Lung (tissue), 12 donors: ENCODE measurements around the gene CDKN2A. TPM values are rescaled to one million over a fixed set of nuclear protein-coding genes. Genes with fewer than 3 reads are reported as not detected.

Experiments
- ATAC-seq: fragments of 200-7000 bp; cut with Tn5 transposase; one replicate; pipeline ENCODE4 v1.9.1; 2020; ENCODE audit warnings: moderate number of reproducible peaks; ENCODE audit not compliant: insufficient read depth, low FRiP score
- DNase-seq, 3 donors: peaks; one replicate each; pipeline ENCODE4 v3.0.0-alpha.2; 2013 to 2017
- H3K27ac ChIP-seq, 2 donors: one replicate each; pipeline ENCODE4 v1.5.1; 2013; ENCODE audit warnings: mild to moderate bottlenecking in 2 of 2, moderate library complexity in 2 of 2, control low read depth in 1 of 2, inconsistent platforms in 1 of 2, low read depth in 1 of 2, low read length in 1 of 2
- H3K27me3 ChIP-seq, 3 donors: one replicate each; pipeline ENCODE4 v1.5.1; 2013; ENCODE audit warnings: low read length in 2 of 3; ENCODE audit not compliant: control insufficient read depth in 3 of 3, insufficient read depth in 3 of 3
- H3K36me3 ChIP-seq, 4 donors: one replicate each; pipeline ENCODE4 v1.5.1; 2013; ENCODE audit warnings: low read length in 4 of 4, mild to moderate bottlenecking in 1 of 4, moderate library complexity in 1 of 4; ENCODE audit not compliant: control insufficient read depth in 4 of 4, insufficient read depth in 4 of 4
- H3K4me1 ChIP-seq, 5 donors: one replicate each; pipeline ENCODE4 v1.5.1; 2013; ENCODE audit warnings: low read length in 5 of 5, mild to moderate bottlenecking in 2 of 5, moderate library complexity in 1 of 5; ENCODE audit not compliant: control insufficient read depth in 5 of 5, insufficient read depth in 5 of 5
- H3K4me3 ChIP-seq: one replicate; pipeline ENCODE4 v1.5.1; 2013; ENCODE audit warnings: mild to moderate bottlenecking, control low read depth, moderate library complexity
- H3K9ac ChIP-seq, 2 donors: one replicate each; pipeline ENCODE4 v1.5.1; 2013; ENCODE audit warnings: low read length in 2 of 2, control low read depth in 1 of 2; ENCODE audit not compliant: insufficient read depth in 1 of 2
- H3K9me3 ChIP-seq, 4 donors: one replicate each; pipeline ENCODE4 v1.5.1; 2013; ENCODE audit warnings: low read length in 3 of 4, mild to moderate bottlenecking in 1 of 4, moderate library complexity in 1 of 4; ENCODE audit not compliant: control insufficient read depth in 4 of 4, insufficient read depth in 3 of 4
- WGBS, 2 donors: extraction: QIAGEN DNeasy Blood & Tissue Kit; methylation state at CpG; one replicate each; pipeline ENCODE4 v1.1.7; 2013; 5-methylcytosine and 5-hydroxymethylcytosine counted together
- polyA plus RNA-seq, 2 donors: library from polyadenylated mRNA; stranded (reverse); fragments of 200-250 nt; gene quantifications; one replicate each; pipeline ENCODE4 v1.2.1, GENCODE V29; 2013
- total RNA-seq, 2 donors: library from RNA; depleted of rRNA in 1 of 2; stranded (reverse); fragments of >200 nt in 1 of 2; gene quantifications; one replicate each; pipeline ENCODE4 v1.2.1, GENCODE V29; 2014 to 2021
- TF ChIP-seq, protein P1 (sequence below): IDR thresholded peaks from 2 replicates; pipeline ENCODE4 v1.5.1; 2012; ENCODE audit warnings: mild to moderate bottlenecking; ENCODE audit errors: control extremely low read depth, extremely low read depth
- donor health status: control.
- donor health status: control.
- donor health status: Bipolar disorder and iron deficiency.
- donor health status: healthy.
- donor health status: DM: yes; HTN: yes; CAD: no.

Gene CDKN2A
- total and polyA plus RNA-seq, 4 donors: 0.54 to 4.8 (median 1.1) TPM

DNA sequence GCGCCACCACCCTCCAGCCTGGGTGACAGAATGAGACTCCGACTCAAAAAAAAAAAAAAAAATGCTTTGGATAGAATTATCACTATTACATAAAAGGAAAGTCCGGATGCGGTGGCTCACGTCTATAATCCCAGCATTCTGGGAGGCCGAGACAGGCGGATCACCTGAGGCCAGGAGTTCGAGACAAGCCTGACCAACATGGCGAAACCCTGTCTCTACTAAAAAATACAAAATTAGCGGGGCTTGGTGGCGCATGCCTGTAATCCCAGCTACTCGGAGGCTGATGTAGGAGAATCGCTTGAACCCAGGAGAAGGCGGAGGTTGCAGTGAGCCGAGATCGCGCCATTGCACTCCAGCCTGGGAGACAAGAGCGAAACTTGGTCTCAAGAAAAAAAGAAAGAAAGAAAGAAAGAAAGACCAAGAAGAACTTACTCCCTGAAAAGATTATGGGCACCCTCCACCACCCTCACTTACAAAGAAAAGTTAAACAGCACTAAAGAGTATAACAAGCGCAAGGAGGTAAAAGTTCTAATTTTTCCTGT lies 17.8 kb downstream of the CDKN2A start:
- 25% methylated on average over 18 to 19 of the region's 19 CpGs for WGBS, 2 donors
- peaks cover 0 to 90% (median 78%) of the 10 kb centered on the region in 3 donors for H3K27me3 ChIP-seq

DNA sequence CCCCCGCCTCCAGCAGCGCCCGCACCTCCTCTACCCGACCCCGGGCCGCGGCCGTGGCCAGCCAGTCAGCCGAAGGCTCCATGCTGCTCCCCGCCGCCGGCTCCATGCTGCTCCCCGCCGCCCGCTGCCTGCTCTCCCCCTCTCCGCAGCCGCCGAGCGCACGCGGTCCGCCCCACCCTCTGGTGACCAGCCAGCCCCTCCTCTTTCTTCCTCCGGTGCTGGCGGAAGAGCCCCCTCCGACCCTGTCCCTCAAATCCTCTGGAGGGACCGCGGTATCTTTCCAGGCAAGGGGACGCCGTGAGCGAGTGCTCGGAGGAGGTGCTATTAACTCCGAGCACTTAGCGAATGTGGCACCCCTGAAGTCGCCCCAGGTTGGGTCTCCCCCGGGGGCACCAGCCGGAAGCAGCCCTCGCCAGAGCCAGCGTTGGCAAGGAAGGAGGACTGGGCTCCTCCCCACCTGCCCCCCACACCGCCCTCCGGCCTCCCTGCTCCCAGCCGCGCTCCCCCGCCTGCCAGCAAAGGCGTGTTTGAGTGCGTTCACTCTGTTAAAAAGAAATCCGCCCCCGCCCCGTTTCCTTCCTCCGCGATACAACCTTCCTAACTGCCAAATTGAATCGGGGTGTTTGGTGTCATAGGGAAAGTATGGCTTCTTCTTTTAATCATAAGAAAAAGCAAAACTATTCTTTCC lies 19.3 kb downstream of the CDKN2A start:
- no peak overlapping the region for H3K9ac ChIP-seq
- peak; percentile 63 for ATAC-seq
- TF ChIP-seq, protein P1, sequence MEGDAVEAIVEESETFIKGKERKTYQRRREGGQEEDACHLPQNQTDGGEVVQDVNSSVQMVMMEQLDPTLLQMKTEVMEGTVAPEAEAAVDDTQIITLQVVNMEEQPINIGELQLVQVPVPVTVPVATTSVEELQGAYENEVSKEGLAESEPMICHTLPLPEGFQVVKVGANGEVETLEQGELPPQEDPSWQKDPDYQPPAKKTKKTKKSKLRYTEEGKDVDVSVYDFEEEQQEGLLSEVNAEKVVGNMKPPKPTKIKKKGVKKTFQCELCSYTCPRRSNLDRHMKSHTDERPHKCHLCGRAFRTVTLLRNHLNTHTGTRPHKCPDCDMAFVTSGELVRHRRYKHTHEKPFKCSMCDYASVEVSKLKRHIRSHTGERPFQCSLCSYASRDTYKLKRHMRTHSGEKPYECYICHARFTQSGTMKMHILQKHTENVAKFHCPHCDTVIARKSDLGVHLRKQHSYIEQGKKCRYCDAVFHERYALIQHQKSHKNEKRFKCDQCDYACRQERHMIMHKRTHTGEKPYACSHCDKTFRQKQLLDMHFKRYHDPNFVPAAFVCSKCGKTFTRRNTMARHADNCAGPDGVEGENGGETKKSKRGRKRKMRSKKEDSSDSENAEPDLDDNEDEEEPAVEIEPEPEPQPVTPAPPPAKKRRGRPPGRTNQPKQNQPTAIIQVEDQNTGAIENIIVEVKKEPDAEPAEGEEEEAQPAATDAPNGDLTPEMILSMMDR: no peak
- peaks cover 0 to 16% (median 0%) of the 10 kb centered on the region in 4 donors for H3K9me3 ChIP-seq
- peaks cover 0 to 94% (median 86%) of the 10 kb centered on the region in 3 donors for H3K27me3 ChIP-seq
- H3K36me3 ChIP-seq: no peaks in the 10 kb centered on the region
- WGBS, 2 donors: 1 to 2% methylated on average over 45 to 51 of the region's 51 CpGs
- peaks cover 0 to 13% (median 0%) of the 10 kb centered on the region in 5 donors for H3K4me1 ChIP-seq
- no peak overlapping the region for H3K27ac ChIP-seq
- peak in 1 of 3 donors; percentile 33 for DNase-seq
- peak overlapping the region; percentile 24 for H3K4me3 ChIP-seq

More for the DNA sequence above, 17.8 kb downstream of the CDKN2A start:
- no peak for DNase-seq
- Histone ChIP-seq H3K36me3 (no peaks in the 10 kb centered on the region), H3K4me3 (no peak overlapping the region), H3K9me3 (peaks cover 0 to 4% (median 0%) of the 10 kb centered on the region in 4 donors), H3K9ac (no peak overlapping the region), H3K27ac (no peak overlapping the region), H3K4me1 (peaks cover 0 to 10% (median 0%) of the 10 kb centered on the region in 5 donors)
- no peak for ATAC-seq
- TF ChIP-seq, protein P1: no peak

DNA sequence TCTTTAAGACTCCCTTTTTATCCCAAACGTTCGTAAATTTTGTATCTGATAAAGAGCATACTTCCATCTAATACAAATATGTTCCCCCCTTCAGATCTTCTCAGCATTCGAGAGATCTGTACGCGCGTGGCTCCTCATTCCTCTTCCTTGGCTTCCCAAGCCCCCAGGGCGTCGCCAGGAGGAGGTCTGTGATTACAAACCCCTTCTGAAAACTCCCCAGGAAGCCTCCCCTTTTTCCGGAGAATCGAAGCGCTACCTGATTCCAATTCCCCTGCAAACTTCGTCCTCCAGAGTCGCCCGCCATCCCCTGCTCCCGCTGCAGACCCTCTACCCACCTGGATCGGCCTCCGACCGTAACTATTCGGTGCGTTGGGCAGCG lies 19.9 kb downstream of the CDKN2A start:
- Histone ChIP-seq H3K4me1 (peaks cover 0 to 13% (median 0%) of the 10 kb centered on the region in 5 donors), H3K9ac (no peak overlapping the region), H3K4me3 (peak overlapping the region; percentile 24), H3K9me3 (peaks cover 0 to 16% (median 0%) of the 10 kb centered on the region in 4 donors), H3K27me3 (peaks cover 0 to 94% (median 86%) of the 10 kb centered on the region in 3 donors), H3K27ac (no peak overlapping the region), H3K36me3 (no peaks in the 10 kb centered on the region)
- WGBS, 2 donors: 4% methylated on average over 21 of the region's 21 CpGs
- ATAC-seq (no peak), DNase-seq (no peak)
- TF ChIP-seq, protein P1: no peak
